WERI-Rb-1 (cell line): ENCODE data around the gene MAN1A1.

Experiments
- DNase-seq: peaks from one replicate; pipeline ENCODE4 v3.0.0-alpha.2; 2020
- H3K27ac ChIP-seq: fragments of 250-450 bp; sonication (Bioruptor Pico); 2 replicates; pipeline ENCODE4 v1.5.1; 2020; ENCODE audit warnings: mild to moderate bottlenecking, moderate library complexity
- H3K27me3 ChIP-seq: fragments of 250-450 bp; sonication (Bioruptor Pico); 2 replicates; pipeline ENCODE4 v1.5.1; 2021; ENCODE audit warnings: mild to moderate bottlenecking, low read depth, moderate library complexity; ENCODE audit not compliant: insufficient read depth, severe bottlenecking
- H3K36me3 ChIP-seq: fragments of 250-450 bp; sonication (Bioruptor Pico); 2 replicates; pipeline ENCODE4 v1.5.1; 2020; ENCODE audit warnings: mild to moderate bottlenecking, moderate library complexity
- H3K4me3 ChIP-seq: 2 replicates; pipeline ENCODE4 v1.5.1; 2011; ENCODE audit warnings: low read depth, mild to moderate bottlenecking, control low read depth, low read length
- H3K9me3 ChIP-seq: fragments of 250-450 bp; sonication (Bioruptor Pico); 2 replicates; pipeline ENCODE4 v1.5.1; 2021; ENCODE audit warnings: mild to moderate bottlenecking, moderate library complexity; ENCODE audit not compliant: severe bottlenecking
- TF ChIP-seq, protein P1 (sequence below): IDR thresholded peaks from 2 replicates; pipeline ENCODE4 v1.5.1; 2011; ENCODE audit warnings: low read depth, mild to moderate bottlenecking, control low read depth, inconsistent platforms, low read length

Gene MAN1A1

DNA sequence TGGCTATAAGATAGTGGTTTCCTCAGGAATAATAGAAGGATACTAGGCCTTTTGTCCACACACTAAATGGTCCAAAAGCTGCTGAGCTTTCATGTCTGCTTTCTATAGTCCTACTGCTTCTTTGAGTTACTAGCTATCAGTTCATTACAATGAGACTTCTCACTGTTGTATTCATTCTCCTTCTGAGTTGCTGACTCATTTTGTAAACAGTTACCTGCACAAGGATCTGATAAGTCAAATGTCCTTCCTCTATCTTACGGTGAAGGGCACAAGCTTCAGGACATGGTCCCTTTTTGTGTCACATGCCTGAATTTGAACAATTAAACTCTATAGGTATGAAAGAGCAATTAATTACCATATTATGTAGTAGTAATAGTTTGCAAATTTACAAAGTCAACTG is 90.5 kb downstream of the MAN1A1 start:
- Histone ChIP-seq H3K27ac (no peak overlapping the region), H3K9me3 (no peaks in the 10 kb centered on the region), H3K36me3 (no peaks in the 10 kb centered on the region), H3K4me3 (no peak overlapping the region), H3K27me3 (no peaks in the 10 kb centered on the region)
- TF ChIP-seq, protein P1, sequence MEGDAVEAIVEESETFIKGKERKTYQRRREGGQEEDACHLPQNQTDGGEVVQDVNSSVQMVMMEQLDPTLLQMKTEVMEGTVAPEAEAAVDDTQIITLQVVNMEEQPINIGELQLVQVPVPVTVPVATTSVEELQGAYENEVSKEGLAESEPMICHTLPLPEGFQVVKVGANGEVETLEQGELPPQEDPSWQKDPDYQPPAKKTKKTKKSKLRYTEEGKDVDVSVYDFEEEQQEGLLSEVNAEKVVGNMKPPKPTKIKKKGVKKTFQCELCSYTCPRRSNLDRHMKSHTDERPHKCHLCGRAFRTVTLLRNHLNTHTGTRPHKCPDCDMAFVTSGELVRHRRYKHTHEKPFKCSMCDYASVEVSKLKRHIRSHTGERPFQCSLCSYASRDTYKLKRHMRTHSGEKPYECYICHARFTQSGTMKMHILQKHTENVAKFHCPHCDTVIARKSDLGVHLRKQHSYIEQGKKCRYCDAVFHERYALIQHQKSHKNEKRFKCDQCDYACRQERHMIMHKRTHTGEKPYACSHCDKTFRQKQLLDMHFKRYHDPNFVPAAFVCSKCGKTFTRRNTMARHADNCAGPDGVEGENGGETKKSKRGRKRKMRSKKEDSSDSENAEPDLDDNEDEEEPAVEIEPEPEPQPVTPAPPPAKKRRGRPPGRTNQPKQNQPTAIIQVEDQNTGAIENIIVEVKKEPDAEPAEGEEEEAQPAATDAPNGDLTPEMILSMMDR, result no peak
- DNase-seq, result no peak

DNA sequence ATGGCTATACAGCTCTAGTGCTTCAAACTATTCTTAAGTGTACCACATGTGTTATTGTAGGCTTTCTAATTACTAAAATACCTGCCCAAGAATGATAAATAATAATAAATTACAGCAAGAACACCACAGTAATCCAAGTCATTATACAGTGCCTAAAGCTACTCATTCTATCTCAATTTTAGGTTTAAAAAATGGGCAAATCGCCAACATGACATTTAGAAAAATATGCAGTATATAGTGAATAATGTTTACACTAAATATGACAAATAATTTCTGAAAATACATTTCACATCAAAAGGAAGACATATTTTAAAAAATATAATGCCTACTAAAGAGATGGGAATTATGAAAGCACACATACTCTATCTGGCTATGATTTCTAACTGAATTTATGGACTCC is 91.8 kb downstream of the MAN1A1 start:
- H3K9me3 ChIP-seq, result no peaks in the 10 kb centered on the region
- no peak overlapping the region for H3K4me3 ChIP-seq
- no peaks in the 10 kb centered on the region for H3K36me3 ChIP-seq
- no peak overlapping the region for H3K27ac ChIP-seq
- no peaks in the 10 kb centered on the region for H3K27me3 ChIP-seq
- no peak for DNase-seq
- TF ChIP-seq, protein P1, result no peak

DNA sequence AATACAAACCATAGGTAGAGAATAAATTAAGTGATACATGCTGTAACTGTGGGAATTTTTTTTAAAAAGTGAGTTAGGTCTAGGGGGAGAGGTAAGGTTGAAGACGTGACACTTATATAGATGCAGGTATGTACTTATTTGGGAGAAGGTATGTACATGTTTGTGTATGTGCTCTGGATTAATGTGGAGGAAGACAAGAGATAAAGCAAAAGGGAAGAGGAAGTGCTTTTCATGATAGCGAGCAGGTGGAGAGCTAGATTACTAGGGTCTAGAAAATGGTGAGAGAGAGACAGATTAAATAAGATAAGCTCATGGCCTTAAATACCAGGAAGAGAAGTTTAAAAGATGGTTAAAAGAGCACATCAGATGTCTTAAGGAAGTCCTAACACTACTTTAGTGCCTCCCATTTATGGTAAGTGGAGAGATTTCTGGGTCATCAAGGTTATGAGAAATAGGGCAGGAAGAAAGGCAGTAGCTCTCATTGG is 92.5 kb downstream of the MAN1A1 start:
- no peaks in the 10 kb centered on the region for H3K36me3 ChIP-seq
- TF ChIP-seq, protein P1, result no peak
- no peak overlapping the region for H3K27ac ChIP-seq
- no peak overlapping the region for H3K4me3 ChIP-seq
- no peaks in the 10 kb centered on the region for H3K27me3 ChIP-seq
- H3K9me3 ChIP-seq, result no peaks in the 10 kb centered on the region
- no peak for DNase-seq

DNA sequence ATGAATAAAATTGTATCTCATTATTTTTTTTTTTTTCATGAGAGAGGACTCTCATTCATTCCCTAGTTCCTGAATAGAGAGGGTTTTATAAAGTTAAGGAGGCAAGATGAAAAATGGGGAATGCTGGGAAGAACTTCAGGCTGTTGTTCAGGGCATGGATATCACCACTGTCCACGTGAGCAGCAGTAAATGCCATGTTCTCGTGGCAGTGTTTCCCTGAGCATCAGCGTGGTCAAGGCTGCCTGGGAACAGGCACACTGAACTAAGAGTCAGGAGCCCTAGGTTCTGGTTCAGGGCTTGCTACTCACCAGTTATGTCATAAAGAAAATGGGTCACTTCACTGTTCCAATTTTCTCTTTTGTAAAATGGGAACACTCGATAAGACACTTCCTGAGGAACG is 93.2 kb downstream of the MAN1A1 start:
- Histone ChIP-seq H3K36me3 (no peaks in the 10 kb centered on the region), H3K27ac (no peak overlapping the region), H3K9me3 (no peaks in the 10 kb centered on the region), H3K4me3 (no peak overlapping the region), H3K27me3 (no peaks in the 10 kb centered on the region)
- TF ChIP-seq, protein P1, result no peak
- no peak for DNase-seq

DNA sequence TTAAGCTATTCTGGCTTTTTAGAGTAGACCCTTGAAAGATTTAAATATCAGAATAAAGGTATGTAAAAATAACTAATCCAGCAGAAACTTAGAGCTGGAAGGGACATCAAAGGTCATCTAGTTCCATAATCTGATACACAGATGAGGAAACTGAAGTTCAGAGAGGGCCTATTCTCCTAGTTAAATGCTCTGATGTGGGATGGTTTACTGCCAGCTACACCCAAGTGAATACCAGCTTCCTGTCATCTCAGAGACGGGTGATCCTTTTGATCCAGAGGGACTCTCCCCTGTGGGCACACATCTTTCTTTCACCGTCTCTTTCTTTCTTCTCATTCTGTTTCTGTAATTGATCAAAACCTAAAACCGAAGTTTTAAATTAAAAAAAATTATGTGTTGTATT is 94.1 kb downstream of the MAN1A1 start:
- Histone ChIP-seq H3K27ac (no peak overlapping the region), H3K36me3 (no peaks in the 10 kb centered on the region), H3K4me3 (no peak overlapping the region), H3K27me3 (no peaks in the 10 kb centered on the region), H3K9me3 (no peaks in the 10 kb centered on the region)
- no peak for DNase-seq
- TF ChIP-seq, protein P1, result no peak

DNA sequence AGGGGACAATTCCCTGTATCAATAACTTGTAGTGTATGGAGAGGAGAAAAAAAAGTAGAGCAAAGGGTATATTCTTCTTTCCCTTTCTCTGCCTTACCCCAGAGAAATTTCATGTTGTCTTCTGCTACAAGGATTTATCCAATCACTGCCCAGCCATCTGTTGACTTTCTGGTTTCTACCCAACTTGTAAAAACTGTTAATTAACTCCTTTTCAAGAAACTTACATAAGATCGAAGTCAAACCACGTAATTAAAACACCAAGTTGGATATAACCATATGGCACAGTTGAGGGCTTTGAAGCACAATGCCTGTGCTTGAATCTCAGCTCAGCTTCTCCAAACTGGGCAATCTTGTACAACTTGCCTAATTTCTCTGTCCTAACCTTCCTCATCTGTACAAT is 99.5 kb downstream of the MAN1A1 start:
- Histone ChIP-seq H3K27ac (no peak overlapping the region), H3K27me3 (no peaks in the 10 kb centered on the region), H3K36me3 (no peaks in the 10 kb centered on the region), H3K4me3 (no peak overlapping the region), H3K9me3 (no peaks in the 10 kb centered on the region)
- TF ChIP-seq, protein P1, result no peak
- DNase-seq, result no peak
